H9 (cell line): Measurements from ENCODE around the gene NOXA1. TPM values are rescaled to one million over a fixed set of nuclear protein-coding genes. Genes with fewer than 3 reads are reported as not detected.

Source experiments
- DNase-seq: peaks from one replicate; pipeline ENCODE4 v3.0.0-alpha.2; 2017
- H2AFZ ChIP-seq: one replicate; pipeline ENCODE4 v1.6.1; 2013; ENCODE audit warnings: mild to moderate bottlenecking, low read length, control low read depth, moderate library complexity
- H2AK5ac ChIP-seq: 2 replicates; pipeline ENCODE4 v1.6.1; 2013; ENCODE audit warnings: low read length, control low read depth, mixed read lengths; ENCODE audit not compliant: insufficient read length
- H2BK120ac ChIP-seq: one replicate; pipeline ENCODE4 v1.6.1; 2013; ENCODE audit warnings: low read depth, mild to moderate bottlenecking, low read length, control low read depth, inconsistent platforms; ENCODE audit not compliant: poor library complexity, severe bottlenecking
- H2BK12ac ChIP-seq: 2 replicates; pipeline ENCODE4 v1.6.1; 2013; ENCODE audit warnings: low read length, control low read depth, mixed read lengths, low read depth; ENCODE audit not compliant: insufficient read length
- H2BK15ac ChIP-seq: 2 replicates; pipeline ENCODE4 v1.6.1; 2013; ENCODE audit warnings: low read depth, low read length, control low read depth
- H2BK20ac ChIP-seq: one replicate; pipeline ENCODE4 v1.6.1; 2013; ENCODE audit warnings: low read depth, mild to moderate bottlenecking, low read length, control low read depth, inconsistent platforms; ENCODE audit not compliant: poor library complexity, severe bottlenecking
- H2BK5ac ChIP-seq: 2 replicates; pipeline ENCODE4 v1.6.1; 2013; ENCODE audit warnings: low read length, control low read depth, mixed read lengths; ENCODE audit not compliant: insufficient read length
- H3K14ac ChIP-seq: 2 replicates; pipeline ENCODE4 v1.6.1; 2013; ENCODE audit warnings: low read length, control low read depth; ENCODE audit not compliant: insufficient read depth
- H3K18ac ChIP-seq: 2 replicates; pipeline ENCODE4 v1.6.1; 2013; ENCODE audit warnings: low read depth, mild to moderate bottlenecking, mixed read lengths, low read length, control low read depth; ENCODE audit not compliant: insufficient read length
- H3K23ac ChIP-seq: 2 replicates; pipeline ENCODE4 v1.6.1; 2013; ENCODE audit warnings: low read length, control low read depth, mixed read lengths, low read depth; ENCODE audit not compliant: insufficient read length
- H3K23me2 ChIP-seq: 2 replicates; pipeline ENCODE4 v1.6.1; 2013; ENCODE audit warnings: low read depth, mild to moderate bottlenecking, mixed read lengths, low read length, control low read depth; ENCODE audit not compliant: insufficient read length, poor library complexity, severe bottlenecking
- H3K27ac ChIP-seq: 2 replicates; pipeline ENCODE4 v1.5.1; 2013; ENCODE audit warnings: low read length, control low read depth, mixed read lengths, low read depth; ENCODE audit not compliant: insufficient read length
- H3K27me3 ChIP-seq: 2 replicates; pipeline ENCODE4 v1.6.1; 2013; ENCODE audit warnings: low read length, control low read depth, inconsistent platforms; ENCODE audit not compliant: insufficient read depth
- H3K4ac ChIP-seq: 2 replicates; pipeline ENCODE4 v1.6.1; 2013; ENCODE audit warnings: low read depth, mild to moderate bottlenecking, control low read depth, inconsistent platforms, low read length, moderate library complexity
- H3K4me1 ChIP-seq: 2 replicates; pipeline ENCODE4 v1.6.1; 2013; ENCODE audit warnings: low read length, control low read depth, inconsistent platforms; ENCODE audit not compliant: insufficient read depth
- H3K4me2 ChIP-seq: 2 replicates; pipeline ENCODE4 v1.6.1; 2013; ENCODE audit warnings: low read length, control low read depth, mixed read lengths; ENCODE audit not compliant: insufficient read length, insufficient read depth
- H3K56ac ChIP-seq: 2 replicates; pipeline ENCODE4 v1.6.1; 2013; ENCODE audit warnings: low read depth, mild to moderate bottlenecking, mixed read lengths, low read length, control low read depth; ENCODE audit not compliant: insufficient read length
- H3K79me1 ChIP-seq: 2 replicates; pipeline ENCODE4 v1.6.1; 2013; ENCODE audit warnings: low read depth, mild to moderate bottlenecking, moderate library complexity, low read length, control low read depth, inconsistent platforms; ENCODE audit not compliant: insufficient read depth, poor library complexity, severe bottlenecking
- H3K79me2 ChIP-seq: 2 replicates; pipeline ENCODE4 v1.6.1; 2013; ENCODE audit warnings: low read length, control low read depth, inconsistent platforms; ENCODE audit not compliant: insufficient read depth
- H3K9ac ChIP-seq: 2 replicates; pipeline ENCODE4 v1.6.1; 2013; ENCODE audit warnings: low read length, control low read depth, mixed read lengths; ENCODE audit not compliant: insufficient read length; ENCODE audit errors: extremely low read depth
- H3K9me3 ChIP-seq: one replicate; pipeline ENCODE4 v1.6.1; 2013; ENCODE audit warnings: low read depth, low read length, inconsistent platforms; ENCODE audit not compliant: control insufficient read depth
- H3T11ph ChIP-seq: one replicate; pipeline ENCODE4 v1.6.1; 2013; ENCODE audit warnings: mild to moderate bottlenecking, low read length, control low read depth, inconsistent platforms
- H4K20me1 ChIP-seq: one replicate; pipeline ENCODE4 v1.6.1; 2013; ENCODE audit not compliant: control insufficient read depth, insufficient read length, insufficient read depth
- H4K5ac ChIP-seq: 2 replicates; pipeline ENCODE4 v1.6.1; 2013; ENCODE audit warnings: low read depth, mild to moderate bottlenecking, mixed read lengths, low read length, control low read depth; ENCODE audit not compliant: insufficient read length
- H4K8ac ChIP-seq: replicated peaks from 2 replicates; pipeline ENCODE4 v1.6.1; 2013; ENCODE audit warnings: low read length, control low read depth, mixed read lengths, low read depth; ENCODE audit not compliant: insufficient read length
- H4K91ac ChIP-seq: 2 replicates; pipeline ENCODE4 v1.6.1; 2013; ENCODE audit warnings: low read depth, mild to moderate bottlenecking, moderate library complexity, mixed read lengths, low read length, control low read depth; ENCODE audit not compliant: insufficient read length
- H3K27ac Mint-ChIP-seq, 3 experiments: 2 replicates in 2 of 3; 3 replicates in 1 of 3; pipeline ENCODE4 v1.8.0; 2020 to 2021; ENCODE audit warnings: mixed read lengths in 3 of 3, mild to moderate bottlenecking in 1 of 3, moderate library complexity in 1 of 3
- H3K27me3 Mint-ChIP-seq: 2 replicates; pipeline ENCODE4 v1.8.0; 2021; ENCODE audit warnings: low read depth, mild to moderate bottlenecking, moderate library complexity, mixed read lengths
- H3K36me3 Mint-ChIP-seq, 3 experiments: 2 replicates in 2 of 3; 3 replicates in 1 of 3; pipeline ENCODE4 v1.8.0; 2020 to 2021; ENCODE audit warnings: low read depth in 3 of 3, mixed read lengths in 3 of 3; ENCODE audit not compliant: insufficient read depth in 1 of 3
- H3K4me1 Mint-ChIP-seq, 2 experiments: 2 replicates each; pipeline ENCODE4 v1.8.0; 2020; ENCODE audit warnings: mixed read lengths in 2 of 2
- H3K4me3 Mint-ChIP-seq, 2 experiments: 2 replicates in 1 of 2; 3 replicates in 1 of 2; pipeline ENCODE4 v1.8.0; 2020 to 2021; ENCODE audit warnings: mild to moderate bottlenecking in 2 of 2, mixed read lengths in 2 of 2, moderate library complexity in 1 of 2
- H3K9me3 Mint-ChIP-seq, 2 experiments: 2 replicates in 1 of 2; 3 replicates in 1 of 2; pipeline ENCODE4 v1.8.0; 2020; ENCODE audit warnings: mild to moderate bottlenecking in 2 of 2, mixed read lengths in 2 of 2, moderate library complexity in 1 of 2
- WGBS: extraction: QIAGEN DNeasy Blood & Tissue Kit; methylation state at CpG from one replicate; pipeline ENCODE4 v1.1.7; 2013; ENCODE audit warnings: missing lambda C conversion rate, low lambda C conversion rate, mixed read lengths; ENCODE audit not compliant: insufficient read length; ENCODE audit errors: extremely low coverage; 5-methylcytosine and 5-hydroxymethylcytosine counted together
- total RNA-seq: library from RNA; stranded (reverse); gene quantifications from 2 replicates; pipeline ENCODE4 v1.2.1, GENCODE V29; 2021
- TF ChIP-seq, protein P1 (sequence below): fragments of 200-600 bp; sonication (generic); conservative IDR thresholded peaks from 3 replicates; pipeline ENCODE4 v1.8.0; 2021; ENCODE audit warnings: antibody characterized with exemption, mild to moderate bottlenecking

Gene NOXA1
- total RNA-seq, 1 experiment from 2014 or later: 2.0 TPM

DNA sequence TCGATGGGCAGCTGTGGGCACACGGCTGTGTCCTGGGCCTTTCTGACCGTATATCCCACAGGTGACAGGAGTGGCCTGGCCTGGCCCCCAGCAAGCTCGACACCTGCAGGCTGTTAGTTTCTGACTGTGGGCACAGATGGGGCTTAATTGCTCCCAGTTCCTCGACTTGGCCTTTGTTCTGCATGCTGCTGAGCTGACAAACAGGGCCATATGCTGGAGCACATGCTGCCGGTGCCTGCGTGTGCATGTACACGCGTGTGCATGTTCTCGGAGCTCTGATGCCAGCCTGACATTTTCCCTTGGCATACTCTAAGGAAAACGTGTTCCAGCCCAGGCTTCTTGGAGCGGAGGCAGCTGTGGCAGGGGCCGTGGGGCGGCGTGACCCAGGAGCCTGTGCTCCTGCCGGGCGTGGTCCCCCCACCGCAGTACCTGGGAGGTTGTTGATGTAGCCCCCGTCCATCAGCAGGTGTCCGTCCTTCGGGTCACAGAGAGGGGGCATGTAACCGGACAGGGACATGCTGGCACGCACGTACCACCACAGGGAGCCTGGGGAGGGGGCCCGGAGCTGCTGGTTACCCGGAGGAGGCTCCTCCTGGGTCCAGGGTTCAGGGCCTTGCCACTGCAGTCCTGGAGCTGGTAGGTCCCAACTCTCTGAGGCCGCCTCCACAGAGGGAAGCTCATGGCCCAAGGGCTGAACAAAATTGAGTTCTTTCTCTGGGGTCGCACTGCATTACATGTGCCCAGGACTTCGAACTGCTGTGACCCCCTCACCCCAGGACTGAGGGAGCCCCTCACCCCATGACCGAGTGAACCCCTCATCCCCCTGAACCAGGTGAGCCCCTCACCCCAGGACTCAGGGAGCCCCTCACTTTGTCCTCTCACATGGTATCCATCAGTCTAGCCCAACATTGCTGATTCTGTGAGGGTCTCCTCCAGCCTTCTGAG is 40.1 kb downstream of the NOXA1 start:
- no peak overlapping the region for H3K27ac ChIP-seq
- Mint-ChIP-seq H3K27ac (no peak overlapping the region), H3K9me3 (no peaks in the 10 kb centered on the region), H3K4me3 (no peak overlapping the region), H3K36me3 (no peaks in the 10 kb centered on the region), H3K4me1 (peaks cover 0 to 2% of the 10 kb centered on the region in 2 experiments; a peak in 1 of 4 replicates), H3K27me3 (peaks cover 34% of the 10 kb centered on the region)
- no peak overlapping the region for H3K56ac ChIP-seq
- no peak overlapping the region for H3K4me2 ChIP-seq
- H3K18ac ChIP-seq: no peak overlapping the region
- H3K27me3 ChIP-seq: no peaks in the 10 kb centered on the region; the same call in 1 of the 2 replicates
- no peaks in the 10 kb centered on the region for H3K79me2 ChIP-seq
- H4K5ac ChIP-seq: no peak overlapping the region
- no peak overlapping the region for H2BK20ac ChIP-seq
- no peak overlapping the region for H4K91ac ChIP-seq
- H3K23ac ChIP-seq: no peak overlapping the region
- no peak overlapping the region for H2AK5ac ChIP-seq
- H4K8ac ChIP-seq: no peak overlapping the region
- H3K9me3 ChIP-seq: no peaks in the 10 kb centered on the region
- WGBS: no CpG with 5 or more reads among the region's 30 CpGs
- no peak for DNase-seq
- TF ChIP-seq, protein P1, sequence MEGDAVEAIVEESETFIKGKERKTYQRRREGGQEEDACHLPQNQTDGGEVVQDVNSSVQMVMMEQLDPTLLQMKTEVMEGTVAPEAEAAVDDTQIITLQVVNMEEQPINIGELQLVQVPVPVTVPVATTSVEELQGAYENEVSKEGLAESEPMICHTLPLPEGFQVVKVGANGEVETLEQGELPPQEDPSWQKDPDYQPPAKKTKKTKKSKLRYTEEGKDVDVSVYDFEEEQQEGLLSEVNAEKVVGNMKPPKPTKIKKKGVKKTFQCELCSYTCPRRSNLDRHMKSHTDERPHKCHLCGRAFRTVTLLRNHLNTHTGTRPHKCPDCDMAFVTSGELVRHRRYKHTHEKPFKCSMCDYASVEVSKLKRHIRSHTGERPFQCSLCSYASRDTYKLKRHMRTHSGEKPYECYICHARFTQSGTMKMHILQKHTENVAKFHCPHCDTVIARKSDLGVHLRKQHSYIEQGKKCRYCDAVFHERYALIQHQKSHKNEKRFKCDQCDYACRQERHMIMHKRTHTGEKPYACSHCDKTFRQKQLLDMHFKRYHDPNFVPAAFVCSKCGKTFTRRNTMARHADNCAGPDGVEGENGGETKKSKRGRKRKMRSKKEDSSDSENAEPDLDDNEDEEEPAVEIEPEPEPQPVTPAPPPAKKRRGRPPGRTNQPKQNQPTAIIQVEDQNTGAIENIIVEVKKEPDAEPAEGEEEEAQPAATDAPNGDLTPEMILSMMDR: no peak
- no peak overlapping the region for H3K9ac ChIP-seq
- H2BK120ac ChIP-seq: no peak overlapping the region
- no peak overlapping the region for H3K14ac ChIP-seq
- no peaks in the 10 kb centered on the region for H3K79me1 ChIP-seq
- H2BK15ac ChIP-seq: no peak overlapping the region
- no peaks in the 10 kb centered on the region for H4K20me1 ChIP-seq
- H3K4ac ChIP-seq: no peak overlapping the region
- no peak overlapping the region for H2BK12ac ChIP-seq
- H3K4me1 ChIP-seq: no peaks in the 10 kb centered on the region
- H2AFZ ChIP-seq: no peak overlapping the region
- H3K23me2 ChIP-seq: peaks cover 7% of the 10 kb centered on the region
- H3T11ph ChIP-seq: no peak overlapping the region
- no peak overlapping the region for H2BK5ac ChIP-seq
